ENCODE data around the gene ATG16L1.

Gene ATG16L1

DNA sequence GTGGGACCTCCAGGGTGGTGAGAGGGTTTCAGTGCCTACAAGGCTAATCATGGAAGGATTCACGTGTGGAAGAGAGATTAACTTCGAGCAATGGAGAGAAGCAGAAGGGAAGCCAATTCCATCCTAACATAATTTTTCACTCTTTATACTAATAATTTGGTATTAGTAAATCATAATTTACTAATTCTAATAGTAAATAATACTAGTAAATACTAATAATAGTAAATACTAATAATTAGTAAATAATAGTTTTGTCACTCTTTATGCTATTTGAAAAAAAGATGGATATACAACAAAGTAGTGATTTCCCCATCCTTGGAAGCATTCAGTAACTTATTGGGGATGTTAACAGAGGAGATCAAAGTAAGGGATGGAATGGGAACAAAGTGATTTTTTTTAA is 49.8 kb downstream of the ATG16L1 start:
- DNase-seq (ENCODE audit: low read depth) = no peak
- H3K4me3 ChIP-seq (ENCODE audit: low read length) = no peak overlapping the region
- TF ChIP-seq, protein P1, sequence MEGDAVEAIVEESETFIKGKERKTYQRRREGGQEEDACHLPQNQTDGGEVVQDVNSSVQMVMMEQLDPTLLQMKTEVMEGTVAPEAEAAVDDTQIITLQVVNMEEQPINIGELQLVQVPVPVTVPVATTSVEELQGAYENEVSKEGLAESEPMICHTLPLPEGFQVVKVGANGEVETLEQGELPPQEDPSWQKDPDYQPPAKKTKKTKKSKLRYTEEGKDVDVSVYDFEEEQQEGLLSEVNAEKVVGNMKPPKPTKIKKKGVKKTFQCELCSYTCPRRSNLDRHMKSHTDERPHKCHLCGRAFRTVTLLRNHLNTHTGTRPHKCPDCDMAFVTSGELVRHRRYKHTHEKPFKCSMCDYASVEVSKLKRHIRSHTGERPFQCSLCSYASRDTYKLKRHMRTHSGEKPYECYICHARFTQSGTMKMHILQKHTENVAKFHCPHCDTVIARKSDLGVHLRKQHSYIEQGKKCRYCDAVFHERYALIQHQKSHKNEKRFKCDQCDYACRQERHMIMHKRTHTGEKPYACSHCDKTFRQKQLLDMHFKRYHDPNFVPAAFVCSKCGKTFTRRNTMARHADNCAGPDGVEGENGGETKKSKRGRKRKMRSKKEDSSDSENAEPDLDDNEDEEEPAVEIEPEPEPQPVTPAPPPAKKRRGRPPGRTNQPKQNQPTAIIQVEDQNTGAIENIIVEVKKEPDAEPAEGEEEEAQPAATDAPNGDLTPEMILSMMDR (conservative IDR thresholded peaks at IDR 0.05; ENCODE audit: low read length) = no peak

DNA sequence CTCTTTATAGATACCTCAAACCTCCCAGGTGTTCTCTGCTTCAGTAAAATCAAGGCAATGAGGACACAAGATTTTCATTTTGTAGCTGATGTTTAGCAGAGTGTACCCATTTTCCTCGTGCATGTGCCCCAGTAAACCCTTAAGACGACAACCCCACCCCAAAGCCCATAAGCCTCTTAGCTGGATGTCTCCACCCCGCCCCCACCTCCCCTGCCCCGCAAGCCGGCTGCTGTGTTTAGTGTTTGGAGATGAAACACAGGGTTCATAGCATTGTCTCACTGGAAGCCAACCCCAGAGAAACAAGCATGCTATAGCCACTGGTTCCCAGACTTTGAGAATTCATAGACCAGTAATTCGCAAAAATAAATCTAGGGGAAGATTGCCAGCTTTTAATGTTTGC is 50.3 kb downstream of the ATG16L1 start:
- H3K4me3 ChIP-seq (ENCODE audit: low read length) = no peak overlapping the region
- TF ChIP-seq, protein P1 (conservative IDR thresholded peaks at IDR 0.05; ENCODE audit: low read length) = no peak
- no peak for DNase-seq (ENCODE audit: low read depth)

DNA sequence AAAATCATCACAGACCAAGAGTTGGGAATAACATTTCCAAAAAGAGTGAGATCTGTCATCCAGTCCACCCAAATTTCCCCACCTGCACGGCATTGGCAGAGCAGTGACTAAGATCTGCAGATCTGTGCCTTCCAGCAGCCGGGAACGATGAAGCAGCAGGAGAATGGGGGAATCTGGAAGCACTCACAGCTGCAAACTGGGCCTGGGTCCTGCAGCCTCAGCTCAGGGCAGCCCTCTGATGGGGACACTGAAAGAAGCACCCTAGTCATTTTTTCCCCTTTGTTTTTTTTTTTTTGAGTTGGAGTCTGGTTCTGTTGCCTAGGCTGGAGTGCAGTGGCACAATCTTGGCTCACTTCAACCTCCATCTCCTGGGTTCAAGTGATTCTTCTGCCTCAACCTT is 51.8 kb downstream of the ATG16L1 start:
- TF ChIP-seq, protein P1 (conservative IDR thresholded peaks at IDR 0.05; ENCODE audit: low read length) = no peak
- no peak overlapping the region for H3K4me3 ChIP-seq (ENCODE audit: low read length)
- no peak for DNase-seq (ENCODE audit: low read depth)

DNA sequence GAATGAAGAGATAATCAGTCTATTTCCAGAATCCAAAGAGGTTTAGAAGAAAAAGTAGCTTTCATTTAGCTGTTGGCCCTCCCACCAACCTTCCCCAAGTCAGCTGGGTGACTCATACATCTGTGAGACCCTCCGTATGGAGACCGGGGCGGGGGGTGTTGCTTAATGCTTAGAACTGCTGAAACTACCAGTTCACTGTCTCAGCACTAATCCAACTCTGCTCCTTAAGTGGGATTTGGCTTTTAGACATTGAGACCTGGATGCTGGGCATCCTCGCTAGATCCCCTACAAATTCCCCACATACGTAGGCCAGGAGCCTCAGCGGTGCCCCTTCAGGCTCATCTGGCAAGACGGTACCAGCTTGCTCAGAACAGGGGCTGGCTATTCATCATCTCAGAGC is 56.1 kb downstream of the ATG16L1 start, which contains the start of gene SAG:
Gene SAG, plus strand, starts transcription at position 252 of the 400 bp plus-strand sequence. CDS start 1,374 bp downstream, outside the sequence.
- no peak for DNase-seq (ENCODE audit: low read depth)
- TF ChIP-seq, protein P1 (conservative IDR thresholded peaks at IDR 0.05; ENCODE audit: low read length) = no peak
- H3K4me3 ChIP-seq (ENCODE audit: low read length) = no peak within 1 kb of the TSS

DNA sequence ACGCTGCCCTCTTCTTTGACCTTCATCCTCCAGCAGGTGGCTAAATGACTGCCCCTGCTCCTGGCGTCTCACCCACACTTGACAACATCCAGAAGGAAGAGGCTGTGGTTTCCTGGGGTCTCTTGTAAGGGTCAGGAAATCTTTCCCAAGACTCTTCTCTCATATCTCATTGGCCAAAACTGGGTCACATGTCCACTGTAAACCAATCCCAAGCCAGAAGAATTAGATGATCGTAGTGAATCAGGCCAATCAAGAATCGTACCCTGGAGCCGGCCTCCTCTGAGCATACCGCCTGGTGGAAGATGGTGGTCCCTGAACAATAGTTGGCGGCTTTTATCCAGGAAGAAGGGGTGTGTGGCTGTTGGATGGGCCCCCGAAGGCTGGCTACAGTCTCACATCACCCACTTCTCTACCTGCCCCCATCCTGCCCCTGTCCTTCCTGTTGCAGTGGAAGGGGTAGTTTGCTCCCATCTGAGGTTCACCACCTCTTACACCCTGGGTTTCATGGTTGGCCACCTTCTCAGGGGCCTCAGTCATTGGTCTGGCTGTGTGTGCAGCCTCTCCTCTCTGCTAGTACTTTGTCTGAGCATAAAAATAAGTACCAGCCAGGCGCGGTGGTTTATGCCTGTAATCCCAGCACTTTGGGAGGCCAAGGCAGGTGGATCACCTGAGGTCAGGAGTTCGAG is 59.9 kb downstream of the ATG16L1 start:
- TF ChIP-seq, protein P1 (conservative IDR thresholded peaks at IDR 0.05; ENCODE audit: low read length) = no peak
- no peak for DNase-seq (ENCODE audit: low read depth)
- H3K4me3 ChIP-seq (ENCODE audit: low read length) = no peak overlapping the region

DNA sequence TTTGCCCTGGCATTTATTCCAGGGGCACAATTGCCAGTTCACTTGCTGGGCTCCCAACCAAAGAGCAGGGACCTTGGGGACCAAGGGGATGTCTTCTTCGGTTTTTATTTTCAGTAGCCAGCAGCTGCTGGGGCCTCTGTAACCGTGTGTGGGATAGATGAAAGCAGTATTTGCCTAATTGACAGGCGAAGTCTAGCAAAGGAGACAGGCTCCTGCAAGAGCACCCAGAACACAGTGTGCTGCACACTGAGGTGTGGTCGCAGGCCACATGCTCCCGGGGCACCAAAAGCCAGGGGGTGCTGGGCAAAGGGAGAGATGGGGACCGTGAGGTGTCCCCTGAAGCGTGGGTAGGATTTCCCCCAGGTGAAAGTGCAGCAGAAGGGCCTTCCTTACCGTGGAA is 61.4 kb downstream of the ATG16L1 start:
- TF ChIP-seq, protein P1 (conservative IDR thresholded peaks at IDR 0.05; ENCODE audit: low read length) = no peak
- DNase-seq (ENCODE audit: low read depth) = no peak
- H3K4me3 ChIP-seq (ENCODE audit: low read length) = no peak overlapping the region

DNA sequence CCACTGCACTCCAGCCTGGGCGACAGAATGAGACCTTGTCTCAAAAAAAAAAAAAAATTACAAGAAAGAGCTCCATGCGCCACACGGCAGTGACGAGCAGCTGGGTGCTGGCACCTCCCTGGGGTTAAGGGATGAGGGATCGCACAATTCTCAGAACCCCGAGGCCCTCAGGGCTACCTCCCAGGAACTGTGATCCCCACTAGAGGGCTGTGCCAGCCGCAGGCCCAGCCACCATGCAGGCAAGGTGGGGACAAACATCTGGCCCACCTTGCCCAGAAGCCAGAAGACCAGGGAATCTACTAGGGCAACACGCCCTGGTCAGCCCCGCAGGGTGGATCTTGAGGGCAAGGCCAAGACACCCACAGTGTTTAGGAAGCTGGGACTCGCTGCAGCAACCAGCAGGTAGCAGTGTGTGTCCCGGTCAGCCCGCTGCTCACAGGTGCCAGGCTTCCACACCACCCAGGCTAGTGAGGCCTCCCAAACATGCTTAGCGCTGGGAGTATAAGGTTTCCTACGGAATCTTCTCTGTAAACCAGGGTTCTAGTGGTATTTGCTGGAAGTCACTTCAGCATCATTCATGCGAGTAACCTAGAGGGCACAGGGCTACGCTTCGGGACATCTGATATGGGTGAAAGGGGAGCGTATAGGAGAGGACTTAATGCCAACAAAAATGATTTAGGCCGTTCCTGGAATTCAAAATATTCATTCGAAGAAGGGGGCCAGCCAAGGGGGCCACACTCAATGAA is 62.9 kb downstream of the ATG16L1 start:
- TF ChIP-seq, protein P1 (conservative IDR thresholded peaks at IDR 0.05; ENCODE audit: low read length) = no peak

More for the DNA sequence above, 62.9 kb downstream of the ATG16L1 start:
- no peak overlapping the region for H3K4me3 ChIP-seq (ENCODE audit: low read length)
- DNase-seq (ENCODE audit: low read depth) = no peak

All from AG10803 (cell line).